Measurements from ENCODE around the gene MSH5. TPM values are rescaled to one million over a fixed set of nuclear protein-coding genes. Genes with fewer than 3 reads are reported as not detected.
"Not testable (repeated sequence)": the region's sequence is repeated elsewhere in the genome, so short reads cannot be mapped to it uniquely, and the experiment has no call there.

The MSH5 gene
- total RNA-seq, 1 donor from 2014 or later, result 4.4 TPM

DNA sequence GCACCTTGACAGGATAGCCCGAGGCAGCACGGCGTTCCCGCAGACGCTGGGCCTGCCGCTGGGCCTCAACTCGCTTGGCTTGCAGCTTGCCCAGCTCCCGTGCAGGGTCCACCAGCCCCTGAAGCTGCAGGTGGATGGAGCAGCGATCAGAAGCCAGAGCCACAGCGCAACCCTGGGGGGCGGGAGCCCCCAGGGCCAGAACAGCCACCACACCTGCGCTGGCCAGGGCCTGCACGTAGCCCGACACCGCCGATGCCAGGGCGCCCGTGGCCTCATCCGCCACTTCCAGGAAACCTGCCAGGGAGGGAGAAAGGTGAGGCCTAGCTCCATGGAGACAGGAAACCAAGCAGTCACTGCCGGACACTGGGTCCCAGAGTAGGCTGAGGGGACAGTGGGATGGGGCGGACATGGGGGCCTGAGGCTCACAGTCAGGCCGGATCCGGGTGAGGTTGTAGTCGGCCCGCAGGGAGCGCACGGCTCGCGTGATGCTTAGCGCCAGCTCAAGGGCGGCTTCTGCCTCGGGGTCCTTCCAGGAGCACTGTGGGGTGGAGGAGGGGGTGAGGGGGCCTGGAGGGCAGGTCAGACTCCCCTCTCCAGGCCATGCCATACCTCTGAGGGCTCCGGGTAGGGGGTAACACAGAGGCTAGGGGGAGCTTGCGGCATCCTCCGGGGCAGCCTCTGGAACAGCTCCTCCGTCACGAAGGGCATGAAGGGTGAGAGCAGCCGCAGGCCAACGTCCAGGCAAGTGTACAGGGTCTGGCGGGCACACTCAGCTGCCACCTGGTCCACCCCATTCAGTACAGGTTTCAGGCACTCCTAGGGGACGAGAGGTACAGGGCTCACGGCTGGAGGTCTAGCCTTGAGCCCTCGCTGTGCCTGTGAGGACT, 39.4 kb downstream of the MSH5 start:
- no peak for DNase-seq (ENCODE audit: low read depth)

DNA sequence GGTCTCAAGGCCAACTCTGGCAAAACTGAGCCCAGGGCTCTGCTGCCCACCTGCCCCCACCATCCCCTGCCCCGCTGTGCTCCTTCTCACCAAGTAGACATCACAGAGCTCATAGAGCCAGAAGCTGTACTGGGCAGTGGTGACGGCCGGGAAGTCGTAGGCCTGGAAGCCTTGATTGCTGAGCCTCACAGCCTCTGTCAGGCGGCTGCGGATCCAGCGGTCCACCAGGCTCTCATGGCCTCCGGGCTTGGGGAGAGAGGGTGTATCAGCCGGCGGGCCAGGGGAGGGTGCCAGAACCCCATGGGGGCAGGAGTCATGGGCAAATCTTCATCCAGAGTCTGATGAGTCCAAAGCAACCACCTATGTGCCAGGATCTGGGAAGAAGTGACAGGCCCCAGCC, 40.1 kb downstream of the MSH5 start:
- no peak for DNase-seq (ENCODE audit: low read depth)

DNA sequence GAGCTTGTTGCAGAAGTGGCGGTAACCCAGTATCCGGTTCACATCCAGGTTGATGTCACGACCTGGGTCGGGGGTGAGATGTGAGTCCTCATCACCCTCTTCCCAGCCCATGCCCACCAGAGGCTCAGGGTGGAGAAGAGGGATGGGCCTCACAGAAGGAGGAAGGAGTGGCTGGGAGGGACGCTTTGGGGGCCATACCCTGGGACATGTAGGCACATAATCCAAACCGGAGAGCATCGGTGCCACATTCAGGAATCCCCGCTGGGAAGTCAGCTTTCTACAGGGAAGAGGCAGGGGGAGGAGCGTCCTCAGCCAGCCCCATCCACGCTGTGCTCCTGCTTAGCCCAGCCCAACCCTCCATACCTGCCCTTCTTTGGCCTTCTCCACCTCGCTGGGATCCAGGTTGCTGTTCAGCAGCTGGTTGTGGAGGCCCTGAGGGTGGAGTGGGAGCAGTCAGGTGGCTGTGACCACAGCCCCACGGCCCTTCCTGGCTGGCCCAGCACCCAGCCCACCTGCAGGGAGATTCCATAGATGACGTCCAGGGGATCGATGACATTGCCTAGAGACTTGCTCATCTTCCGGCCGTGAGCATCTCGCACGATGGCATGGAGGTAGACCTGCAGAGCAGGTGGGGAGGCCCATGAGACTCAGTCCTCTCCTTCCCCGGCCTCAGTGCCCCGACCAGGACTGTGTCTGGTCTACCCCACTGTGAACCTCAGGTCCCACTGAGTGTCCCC, 40.9 kb downstream of the MSH5 start:
- DNase-seq (ENCODE audit: low read depth), result no peak

DNA sequence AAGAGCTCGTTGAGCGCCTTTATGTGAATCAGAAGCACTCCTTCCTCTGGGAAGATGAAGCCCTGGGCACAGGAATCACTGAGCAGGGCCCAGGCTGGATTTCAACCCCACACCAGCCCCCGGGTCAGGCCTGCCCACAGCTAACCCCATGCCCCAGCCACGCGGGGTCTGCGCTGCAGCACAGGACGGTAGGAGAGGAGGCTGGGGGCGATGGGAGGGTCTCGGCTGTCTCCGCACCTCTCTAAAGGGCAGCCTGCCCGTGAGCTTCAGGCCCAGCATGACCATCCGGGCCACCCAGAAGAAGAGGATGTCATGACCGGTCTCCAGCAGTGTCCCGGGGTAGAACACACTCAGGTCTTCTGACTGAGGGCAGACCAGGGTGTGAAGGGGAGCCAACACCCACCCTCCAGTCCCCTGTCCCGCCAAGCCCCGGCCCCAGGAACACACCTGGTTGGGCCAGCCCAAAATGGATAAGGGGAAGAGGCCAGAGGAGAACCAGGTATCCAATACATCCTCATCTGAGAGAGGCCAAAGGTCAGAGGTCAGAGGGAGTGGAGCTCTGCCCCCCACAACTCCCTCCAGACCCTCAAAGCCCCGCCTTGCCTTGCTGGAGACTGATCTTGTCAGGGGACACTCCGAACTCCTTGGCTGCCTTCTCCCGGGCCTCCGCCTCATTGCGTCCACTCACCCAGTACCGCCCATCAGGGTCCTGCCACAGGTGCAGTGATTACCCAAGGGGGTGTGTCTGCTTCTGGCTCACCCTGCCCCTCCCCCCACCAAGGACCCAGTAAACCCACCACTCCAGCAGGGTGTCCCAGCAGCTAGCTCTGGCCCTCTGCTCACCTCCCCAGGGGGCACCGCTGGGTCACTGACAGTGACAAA, 41.7 kb downstream of the MSH5 start:
- no peak for DNase-seq (ENCODE audit: low read depth)

DNA sequence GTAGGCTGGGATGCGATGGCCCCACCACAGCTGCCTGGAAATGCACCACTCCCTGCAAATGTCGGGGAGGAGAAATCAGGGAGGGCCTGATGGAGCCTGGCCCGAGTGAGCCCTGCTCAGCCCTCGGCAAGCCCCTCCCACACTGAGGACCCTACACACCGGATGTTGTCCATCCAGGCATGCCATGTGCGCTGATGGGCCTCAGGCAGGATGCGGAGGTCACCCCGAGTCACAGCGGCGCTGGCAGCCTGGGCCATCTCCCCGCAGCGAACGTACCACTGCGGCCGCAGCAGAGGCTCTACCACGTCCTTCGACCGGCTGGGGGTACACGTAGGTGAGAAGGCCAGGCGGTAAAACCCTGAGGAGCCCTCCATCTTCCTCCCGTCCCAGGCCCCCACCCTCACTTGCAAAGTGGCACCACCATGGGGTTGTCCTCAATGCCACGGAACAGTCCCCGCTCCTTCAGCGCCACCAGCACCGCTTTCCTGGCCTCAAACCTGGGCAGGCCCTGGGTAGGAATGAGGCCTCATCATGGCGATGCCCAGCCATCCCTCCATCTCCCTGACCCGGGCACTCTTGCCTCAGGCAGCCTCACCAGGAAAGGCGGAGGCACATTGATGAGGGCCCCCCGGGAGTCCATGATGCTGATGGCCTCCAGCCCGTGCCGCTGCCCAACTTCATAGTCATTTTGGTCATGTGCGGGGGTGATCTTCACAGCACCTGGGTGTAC, 42.5 kb downstream of the MSH5 start:
- no peak for DNase-seq (ENCODE audit: low read depth)

DNA sequence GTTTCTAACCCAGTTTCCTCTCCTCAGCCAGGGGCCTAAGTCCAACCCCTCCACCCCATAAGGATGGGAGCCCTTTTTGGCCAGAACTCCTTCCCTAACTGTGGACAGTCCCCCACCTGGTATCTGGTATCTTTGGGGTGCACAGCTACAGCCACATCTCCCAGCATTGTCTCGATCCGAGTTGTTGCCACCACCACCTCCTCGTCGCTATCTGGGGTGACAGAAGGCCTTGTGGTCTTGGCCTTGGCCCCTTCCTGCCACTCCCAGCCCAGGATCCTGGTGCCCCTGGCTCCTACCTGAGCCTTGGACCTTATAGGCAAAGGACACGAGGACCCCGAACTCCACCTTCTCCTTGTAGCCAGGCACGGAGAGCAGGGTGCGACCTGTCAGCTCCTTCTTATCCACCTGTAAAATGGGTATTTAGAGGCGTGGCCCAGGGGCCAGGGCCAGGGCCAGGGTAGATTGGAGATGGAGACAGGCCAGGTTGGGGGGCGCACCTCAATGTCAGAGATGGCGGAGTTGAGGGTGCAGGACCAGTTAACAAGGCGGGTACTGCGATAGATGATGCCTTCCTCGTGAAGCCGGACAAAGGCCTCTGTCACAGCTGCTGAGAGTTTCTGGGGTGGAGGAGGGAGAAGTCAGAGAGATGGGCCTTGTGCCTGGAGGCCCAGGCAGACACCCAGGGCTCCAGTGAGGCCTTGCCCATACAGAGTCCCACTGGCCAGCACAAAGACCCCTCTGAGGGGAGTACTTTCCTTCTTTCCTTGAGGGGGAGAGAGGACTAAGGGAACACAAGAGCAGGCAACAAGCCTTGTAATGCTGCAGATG, 44.5 kb downstream of the MSH5 start:
- no peak for DNase-seq (ENCODE audit: low read depth)

DNA sequence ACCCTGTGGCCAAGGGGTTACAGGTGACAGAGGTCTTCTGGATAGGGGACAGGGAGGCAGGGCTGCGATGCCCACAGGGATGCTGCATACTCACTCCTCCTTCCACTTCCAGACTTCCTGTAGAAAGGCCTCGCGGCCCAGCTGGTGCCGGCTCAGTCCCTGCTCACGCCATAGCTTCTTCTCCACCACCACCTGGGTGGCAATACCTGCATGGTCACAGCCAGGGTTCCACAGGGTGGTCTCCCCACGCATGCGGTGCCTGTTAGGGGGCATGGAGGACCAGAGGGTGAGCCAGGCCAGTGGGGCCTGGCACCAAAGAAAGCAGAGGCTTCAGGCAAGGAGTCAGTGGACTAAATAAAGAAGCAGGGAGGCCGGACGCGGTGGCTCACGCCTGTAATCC, 45.7 kb downstream of the MSH5 start:
- DNase-seq (ENCODE audit: low read depth), result no peak

DNA sequence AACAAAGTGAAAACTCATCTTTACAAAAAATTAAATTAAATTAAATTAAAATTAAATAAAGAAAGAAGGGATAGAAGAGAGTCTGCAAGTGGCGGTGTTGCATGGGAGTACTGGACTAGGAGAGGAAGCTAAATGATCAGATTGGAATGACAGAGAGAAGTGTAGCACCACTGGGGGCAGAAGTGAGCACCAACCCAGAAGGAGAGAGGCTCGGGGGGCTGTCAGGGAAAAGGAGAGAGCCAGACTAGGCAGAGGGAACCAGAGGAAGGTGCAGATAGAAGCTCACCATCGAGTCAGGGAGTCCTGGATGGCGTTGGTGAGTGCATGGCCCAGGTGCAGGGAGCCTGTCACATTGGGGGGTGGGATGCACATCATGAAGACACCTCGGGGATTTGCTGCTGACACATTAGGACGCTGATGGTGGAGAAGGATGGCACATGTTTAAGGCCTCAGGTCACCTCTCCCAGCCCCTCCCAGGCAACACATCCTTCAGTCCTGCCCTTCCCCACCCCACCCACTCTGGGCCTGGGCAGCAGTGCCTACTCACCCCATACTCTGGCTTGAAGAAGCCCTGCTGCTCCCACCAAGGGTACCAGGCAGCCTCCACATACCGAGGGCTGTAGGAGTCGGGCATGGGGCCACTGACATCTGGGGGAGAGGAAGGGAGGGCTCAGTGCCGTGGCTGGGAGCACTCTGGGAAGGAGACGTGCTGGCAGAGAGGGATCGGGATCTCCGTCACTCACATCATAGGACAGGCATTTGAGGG, 51.7 kb downstream of the MSH5 start:
- DNase-seq (ENCODE audit: low read depth), result peak; percentile 19

DNA sequence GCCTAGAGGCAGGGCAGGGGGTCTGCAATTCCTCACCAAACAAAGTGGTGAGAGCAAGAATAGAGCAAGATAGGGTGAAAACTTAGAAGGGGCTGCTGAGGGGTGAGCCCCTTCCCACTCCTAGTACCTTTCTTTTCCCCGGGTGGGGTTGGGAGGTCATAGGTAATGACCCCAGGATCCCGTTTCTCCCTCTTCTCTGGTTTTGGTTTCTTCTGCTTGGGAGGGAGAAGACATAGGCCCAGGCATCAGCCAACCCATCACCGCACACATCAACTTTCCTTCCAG, 52.2 kb downstream of the MSH5 start:
- DNase-seq (ENCODE audit: low read depth), result no peak

DNA sequence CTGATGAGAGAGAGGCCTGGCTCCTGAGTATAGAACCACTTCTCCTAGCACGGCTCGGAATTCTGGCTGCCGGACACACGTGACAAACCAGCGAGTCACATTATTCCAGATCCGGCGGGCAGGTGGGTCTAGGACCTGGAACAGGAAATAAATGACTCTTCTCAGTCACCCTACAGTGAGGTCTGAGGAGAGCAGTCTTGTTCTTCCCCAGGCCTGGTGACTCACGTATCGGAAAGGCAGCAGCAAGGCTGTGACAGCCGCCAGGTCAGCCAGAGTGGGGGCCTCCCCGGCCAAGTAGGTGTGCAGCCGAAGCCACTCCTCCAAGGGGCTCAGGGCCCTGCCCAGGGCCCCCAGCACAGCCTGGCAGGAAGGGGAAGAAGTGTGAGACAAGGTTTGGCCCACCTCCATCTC, 53.0 kb downstream of the MSH5 start:
- DNase-seq (ENCODE audit: low read depth), result peak; percentile 86

DNA sequence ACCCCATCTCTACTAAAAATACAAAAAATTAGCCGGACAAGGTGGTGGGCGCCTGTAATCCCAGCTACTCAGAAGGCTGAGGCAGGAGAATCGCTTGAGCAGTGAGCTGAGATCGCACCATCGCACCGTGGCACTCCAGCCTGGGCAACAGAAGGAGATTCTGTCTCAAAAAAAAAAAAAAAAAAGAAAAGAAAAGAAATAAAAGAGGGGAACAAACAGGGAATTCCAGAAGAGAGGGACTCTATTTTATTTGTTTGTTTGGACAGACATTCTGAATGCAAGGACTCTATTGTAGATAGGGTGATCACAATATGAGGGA, 54.1 kb downstream of the MSH5 start:
- DNase-seq (ENCODE audit: low read depth), result not testable (repeated sequence)

DNA sequence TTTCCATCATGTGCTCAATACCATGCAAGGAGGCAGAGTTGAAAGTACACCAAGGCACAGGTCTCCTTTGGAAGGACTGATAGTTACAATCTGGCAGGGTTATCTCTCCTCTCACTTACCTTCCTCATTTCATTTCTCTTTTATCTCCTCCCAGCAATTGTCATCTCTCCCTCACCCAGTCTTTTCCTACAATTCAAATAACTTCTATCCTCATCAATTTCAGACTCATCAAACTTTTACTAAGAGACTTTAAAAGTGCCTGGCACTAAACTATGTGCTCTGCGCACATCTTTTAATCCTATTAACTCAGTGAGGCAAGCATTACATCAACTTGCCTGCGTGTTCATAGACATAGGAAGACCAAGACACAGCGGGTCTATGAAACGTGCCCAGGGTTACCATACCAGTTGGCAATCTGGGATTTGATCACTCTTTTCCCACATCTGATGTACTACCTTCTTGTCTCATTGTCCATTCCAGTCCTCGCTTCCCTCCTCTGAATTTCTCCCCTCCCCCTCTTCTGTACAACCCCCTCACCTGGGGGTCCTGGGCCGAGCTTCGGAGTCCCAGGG, 54.6 kb downstream of the MSH5 start:
- peak; percentile 22 for DNase-seq (ENCODE audit: low read depth)

DNA sequence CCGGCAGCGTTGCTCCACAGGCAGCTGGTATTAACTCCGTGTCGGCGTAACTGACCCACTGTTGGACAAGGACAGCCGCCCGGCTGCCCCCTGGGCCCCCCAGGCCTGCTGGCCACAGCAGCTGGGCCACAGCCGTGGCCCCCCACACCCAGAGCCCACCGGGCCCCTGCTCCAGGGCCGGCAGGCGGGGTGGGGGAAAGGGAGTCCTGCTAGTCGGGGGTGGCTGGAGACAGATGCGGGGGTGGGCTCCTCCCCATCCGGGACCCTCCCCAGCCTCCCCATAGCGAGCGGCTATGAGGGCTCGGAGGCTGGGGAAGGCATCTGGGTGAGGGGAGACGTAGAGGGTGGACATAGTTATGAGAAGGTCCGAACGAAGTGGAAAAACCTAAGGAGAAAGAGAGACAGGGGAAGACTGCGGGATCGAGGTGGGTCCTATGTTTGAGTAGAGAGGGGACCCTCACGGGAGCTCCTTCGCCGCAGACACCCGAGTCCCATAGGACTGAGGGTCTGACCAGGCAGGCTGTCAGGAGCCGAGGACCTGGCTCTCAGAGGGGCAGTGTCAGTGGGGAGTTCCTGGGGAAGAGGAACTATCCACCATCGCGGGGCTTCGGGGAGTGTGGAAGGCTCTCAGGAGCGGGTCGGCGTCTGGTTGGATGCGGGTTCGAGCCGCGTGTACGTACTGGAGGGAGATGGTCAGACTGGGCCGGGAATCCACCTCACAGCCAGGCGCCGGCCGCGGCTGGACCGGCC, 55.2 kb downstream of the MSH5 start:
- DNase-seq (ENCODE audit: low read depth), result no peak

DNA sequence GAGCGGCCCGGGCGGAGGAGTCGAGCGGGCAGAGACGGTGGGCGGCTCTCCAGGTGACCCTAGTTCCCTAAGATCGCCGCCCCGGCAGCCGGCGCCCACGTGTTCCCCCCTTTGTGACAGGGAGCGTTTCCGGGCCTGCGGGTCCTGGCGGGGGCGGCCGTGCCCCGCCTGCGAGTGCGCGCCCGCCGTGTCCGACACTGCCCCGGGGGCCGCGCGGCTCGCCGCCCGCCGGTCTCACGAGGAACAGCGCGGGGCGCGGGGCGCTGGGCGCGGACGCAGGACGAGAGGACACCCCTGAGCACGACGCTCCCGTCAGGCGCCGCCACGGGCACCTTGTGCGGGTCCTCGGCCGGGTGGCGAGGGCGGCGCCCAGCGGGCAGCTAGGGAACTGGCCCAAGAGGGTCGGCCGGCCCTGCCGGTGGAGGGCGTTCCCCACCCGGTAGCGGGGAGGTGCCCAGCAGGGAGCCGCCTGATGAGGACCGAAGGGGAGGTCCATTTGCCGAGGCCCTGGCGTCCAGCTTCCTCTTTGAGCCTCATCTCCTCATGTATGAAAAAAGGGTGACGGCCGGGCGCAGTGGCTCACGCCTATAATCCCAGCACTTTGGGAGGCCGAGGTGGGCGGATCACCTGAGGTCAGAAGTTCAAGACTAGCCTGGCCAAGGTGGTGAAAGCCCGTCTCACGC, 56.0 kb downstream of the MSH5 start, which contains the start of gene VARS1:
TSS of gene VARS1 (minus strand) at position 137 of the 683 bp plus-strand sequence. CDS start 535 bp downstream, outside the sequence.
- peak; percentile 71 for DNase-seq (ENCODE audit: low read depth)

DNA sequence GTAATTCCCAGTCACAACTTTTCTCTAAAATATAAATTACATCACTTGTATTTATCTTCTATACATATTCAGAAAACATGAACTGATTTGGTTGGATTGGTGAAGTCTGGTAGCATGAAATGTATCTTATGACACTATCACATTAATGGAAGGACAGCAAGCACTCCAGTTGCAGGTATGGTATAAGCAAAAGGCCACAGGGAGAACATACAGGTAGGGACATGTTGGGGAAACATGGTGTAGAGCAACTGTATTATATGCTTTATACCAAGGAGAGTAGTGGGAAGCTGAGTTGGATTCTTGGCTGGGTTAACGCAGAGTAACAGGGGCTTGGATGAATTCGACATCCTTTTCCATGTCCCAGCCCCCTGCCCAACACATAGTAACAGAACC, 57.2 kb downstream of the MSH5 start:
- no peak for DNase-seq (ENCODE audit: low read depth)

DNA sequence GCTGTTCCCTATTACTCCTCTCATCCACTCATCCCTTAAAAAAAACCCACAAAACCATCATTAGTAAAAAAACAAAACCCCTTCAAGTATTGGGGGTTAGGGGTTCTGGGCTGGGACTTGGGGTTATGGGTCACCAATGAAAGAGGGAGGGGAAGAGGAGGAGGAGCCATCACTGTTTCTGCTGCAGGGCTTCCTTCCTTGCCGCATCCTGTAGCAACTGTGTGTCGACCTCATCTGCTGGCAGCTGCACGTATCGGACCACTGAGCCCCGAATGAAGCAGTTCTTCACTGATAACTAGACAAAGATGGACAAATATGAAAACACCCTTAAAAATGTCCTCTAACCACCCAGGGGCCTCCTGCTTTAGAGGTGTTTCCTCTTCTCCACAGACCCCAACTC, 57.8 kb downstream of the MSH5 start:
- DNase-seq (ENCODE audit: low read depth), result no peak

DNA sequence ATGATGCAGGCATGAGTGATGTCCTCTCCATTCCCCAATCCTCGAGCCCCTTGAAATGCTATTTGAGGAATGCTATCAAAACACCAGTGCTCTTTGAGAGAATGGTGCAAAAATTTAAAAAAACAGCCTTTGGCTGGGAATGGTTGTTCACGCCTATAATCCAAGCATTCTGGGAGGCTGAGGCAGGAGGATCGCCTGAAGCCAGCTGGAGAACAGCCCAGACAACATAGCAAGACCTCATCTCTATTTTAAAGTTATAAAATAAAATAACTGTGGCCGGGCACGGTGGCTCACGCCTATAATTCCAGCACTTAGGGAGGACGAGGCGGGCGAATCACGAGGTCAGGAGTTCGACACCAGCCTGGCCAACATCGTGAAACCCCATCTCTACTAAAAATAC, 60.0 kb downstream of the MSH5 start:
- no peak for DNase-seq (ENCODE audit: low read depth)
